SK-N-MC (cell line): ENCODE measurements around the gene DCST1.

ENCODE experiments used
- DNase-seq: peaks from one replicate; pipeline ENCODE4 v3.0.0-alpha.2; 2011; ENCODE audit warnings: low read depth, low spot score
- H3K27ac ChIP-seq: fragments of 200-600 bp; sonication (generic); 2 replicates; pipeline ENCODE4 v1.5.1; 2016; ENCODE audit warnings: mixed run types
- H3K36me3 ChIP-seq: fragments of 200-600 bp; sonication (generic); 2 replicates; pipeline ENCODE4 v1.6.1; 2017; ENCODE audit warnings: antibody characterized with exemption, low read length, mixed read lengths; ENCODE audit not compliant: insufficient read depth
- H3K4me3 ChIP-seq: fragments of 200-600 bp; sonication (generic); 2 replicates; pipeline ENCODE4 v1.5.1; 2016
- H3K9ac ChIP-seq: fragments of 200-600 bp; sonication (generic); 2 replicates; pipeline ENCODE4 v1.8.0; 2017; ENCODE audit warnings: mixed run types, mixed read lengths; ENCODE audit not compliant: insufficient read length
- H3K9me3 ChIP-seq: fragments of 200-600 bp; sonication (generic); 2 replicates; pipeline ENCODE4 v1.6.1; 2017; ENCODE audit warnings: low read depth, mild to moderate bottlenecking, antibody characterized with exemption, low read length, moderate library complexity, mixed read lengths
- EZH2 ChIP-seq: fragments of 200-600 bp; sonication (generic); IDR thresholded peaks from one replicate; pipeline ENCODE4 v1.6.1; 2017; ENCODE audit warnings: antibody characterized with exemption
- FOXP2 ChIP-seq: optimal IDR thresholded peaks from 2 replicates; pipeline ENCODE3; 2011; ENCODE audit warnings: mild to moderate bottlenecking, moderate library complexity; ENCODE audit not compliant: insufficient read depth; ENCODE audit errors: extremely low read length, control extremely low read depth
- POLR2AphosphoS5 ChIP-seq: IDR thresholded peaks from 2 replicates; pipeline ENCODE4 v1.6.1; 2012; ENCODE audit warnings: mild to moderate bottlenecking, low read depth, low read length, borderline replicate concordance

Gene DCST1

GRCh38 chr1:155043301-155043702 is 9.7 kb downstream of the DCST1 start:
- no peaks in the 10 kb centered on the region for H3K36me3 ChIP-seq
- TF ChIP-seq FOXP2 (no peak), POLR2AphosphoS5 (no peak), EZH2 (no peak)
- no peak overlapping the region for H3K4me3 ChIP-seq
- H3K9ac ChIP-seq, result no peak overlapping the region
- H3K9me3 ChIP-seq, result no peaks in the 10 kb centered on the region
- DNase-seq, result no peak
- H3K27ac ChIP-seq, result no peak overlapping the region

DNA sequence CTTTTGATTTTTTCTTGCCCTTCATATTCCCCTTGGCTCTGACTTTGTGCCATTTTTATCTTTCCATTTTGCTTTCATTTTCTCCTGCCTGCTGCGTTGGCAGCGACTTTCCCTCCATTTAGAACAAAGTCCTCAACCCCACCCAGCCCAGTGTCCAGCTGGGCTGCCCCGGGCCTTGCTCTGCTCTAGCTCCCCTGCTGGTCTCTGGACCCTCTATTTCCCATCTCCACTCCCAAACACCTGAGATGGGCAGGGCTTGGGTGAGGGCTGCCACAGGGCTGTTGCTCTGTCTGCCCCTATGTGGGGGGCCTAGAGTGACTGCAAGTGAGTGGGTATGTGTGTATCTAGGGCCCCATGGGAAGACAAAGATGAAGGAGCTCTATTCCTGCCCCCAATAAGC is 10.2 kb downstream of the DCST1 start:
- H3K27ac ChIP-seq, result no peak overlapping the region
- TF ChIP-seq POLR2AphosphoS5 (no peak), EZH2 (no peak), FOXP2 (no peak)

DNA sequence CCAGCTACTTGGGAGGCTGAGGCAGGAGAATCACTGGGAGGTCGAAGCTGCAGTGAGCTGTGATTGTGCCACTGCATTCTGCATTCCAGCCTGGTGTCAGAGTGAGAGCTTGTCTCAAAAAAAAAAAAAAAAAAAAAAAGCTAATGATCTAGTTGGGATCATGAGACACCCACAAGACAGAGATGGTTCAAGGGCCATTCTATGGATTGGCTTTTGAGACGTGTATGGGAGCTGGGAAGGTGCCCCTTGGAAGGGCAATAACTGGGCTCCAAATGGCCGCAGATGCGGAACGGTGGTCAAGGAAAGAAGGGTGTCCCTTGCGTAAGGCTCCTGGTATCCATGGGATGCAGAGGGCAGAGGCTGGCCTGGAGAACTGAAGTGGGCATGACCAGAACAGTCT is 10.7 kb downstream of the DCST1 start:
- no peak for DNase-seq
- Histone ChIP-seq H3K9me3 (no peaks in the 10 kb centered on the region), H3K9ac (no peak overlapping the region), H3K36me3 (no peaks in the 10 kb centered on the region), H3K4me3 (no peak overlapping the region), H3K27ac (no peak overlapping the region)
- TF ChIP-seq POLR2AphosphoS5 (no peak), EZH2 (no peak), FOXP2 (no peak)

More for the DNA sequence above, 10.2 kb downstream of the DCST1 start:
- Histone ChIP-seq H3K4me3 (no peak overlapping the region), H3K36me3 (no peaks in the 10 kb centered on the region), H3K9me3 (no peaks in the 10 kb centered on the region), H3K9ac (no peak overlapping the region)
- DNase-seq, result no peak

GRCh38 chr1:155044812-155045657 is 11.4 kb downstream of the DCST1 start:
- no peaks in the 10 kb centered on the region for H3K36me3 ChIP-seq
- no peak for DNase-seq
- no peak for TF ChIP-seq EZH2
- no peak overlapping the region for H3K27ac ChIP-seq
- no peak overlapping the region for H3K4me3 ChIP-seq
- H3K9ac ChIP-seq, result no peak overlapping the region
- H3K9me3 ChIP-seq, result no peaks in the 10 kb centered on the region

- no peak for DNase-seq
- Histone ChIP-seq H3K4me3 (no peak overlapping the region), H3K9ac (no peak overlapping the region), H3K36me3 (no peaks in the 10 kb centered on the region), H3K27ac (no peak overlapping the region), H3K9me3 (no peaks in the 10 kb centered on the region)
- TF ChIP-seq EZH2 (no peak), POLR2AphosphoS5 (no peak), FOXP2 (no peak)
Observed at GRCh38 chr1:155048449-155049334, 15.1 kb downstream of the DCST1 start.

- Histone ChIP-seq H3K9ac (peak overlapping the region; percentile 76), H3K9me3 (no peaks in the 10 kb centered on the region), H3K4me3 (peak overlapping the region; percentile 97), H3K27ac (peak overlapping the region; percentile 85), H3K36me3 (no peaks in the 10 kb centered on the region)
- no peak for DNase-seq
- TF ChIP-seq EZH2, result no peak
- no peak for TF ChIP-seq FOXP2
- TF ChIP-seq POLR2AphosphoS5, result no peak
Observed at GRCh38 chr1:155049651-155050559, 16.3 kb downstream of the DCST1 start.

- no peaks in the 10 kb centered on the region for H3K9me3 ChIP-seq
- peak within 1 kb of the TSS; percentile 85 for H3K27ac ChIP-seq
- no peak for DNase-seq
- H3K4me3 ChIP-seq, result peak within 1 kb of the TSS; percentile 97
- TF ChIP-seq EZH2 (no peak), FOXP2 (no peak), POLR2AphosphoS5 (peak; percentile 83)
- H3K9ac ChIP-seq, result peak within 1 kb of the TSS; percentile 76
- H3K36me3 ChIP-seq, result no peaks in the 10 kb centered on the region
Observed at GRCh38 chr1:155050560-155051341, 17.1 kb downstream of the DCST1 start, which contains the start of gene ADAM15. TSS of gene ADAM15 (plus strand) at chr1:155051316. CDS start at chr1:155051387, 71 bp downstream.
